Mucosa of stomach (tissue), 1 donor: ENCODE results near the gene ZFYVE19.

Source experiments
- H3K27me3 ChIP-seq: one replicate; pipeline ENCODE4 v1.7.0; 2013; ENCODE audit warnings: mild to moderate bottlenecking, low read length; ENCODE audit not compliant: control insufficient read depth, insufficient read depth
- H3K36me3 ChIP-seq: one replicate; pipeline ENCODE4 v1.7.0; 2013; ENCODE audit warnings: low read length; ENCODE audit not compliant: control insufficient read depth, insufficient read depth
- H3K4me1 ChIP-seq: one replicate; pipeline ENCODE4 v1.7.0; 2013; ENCODE audit warnings: mild to moderate bottlenecking, low read length; ENCODE audit not compliant: control insufficient read depth, insufficient read depth
- H3K4me3 ChIP-seq: one replicate; pipeline ENCODE4 v1.7.0; 2013; ENCODE audit warnings: low read length
- H3K9ac ChIP-seq: one replicate; pipeline ENCODE4 v1.7.0; 2013; ENCODE audit warnings: mild to moderate bottlenecking, low read length, moderate library complexity
- H3K9me3 ChIP-seq: one replicate; pipeline ENCODE4 v1.7.0; 2013; ENCODE audit warnings: mild to moderate bottlenecking, low read length, moderate library complexity; ENCODE audit not compliant: control insufficient read depth
- donor health status: Pancreatic carcinoma.

The ZFYVE19 gene

GRCh38 chr15:40845511-40846284 lies 38.8 kb downstream of the ZFYVE19 start:
- H3K4me1 ChIP-seq, result peaks cover 32% of the 10 kb centered on the region
- H3K27me3 ChIP-seq, result no peaks in the 10 kb centered on the region
- H3K4me3 ChIP-seq, result peak overlapping the region; percentile 80
- peak overlapping the region; percentile 93 for H3K9ac ChIP-seq
- H3K36me3 ChIP-seq, result no peaks in the 10 kb centered on the region
- no peaks in the 10 kb centered on the region for H3K9me3 ChIP-seq

- peak overlapping the region; percentile 93 for H3K9ac ChIP-seq
- no peaks in the 10 kb centered on the region for H3K27me3 ChIP-seq
- H3K36me3 ChIP-seq, result no peaks in the 10 kb centered on the region
- peak overlapping the region; percentile 80 for H3K4me3 ChIP-seq
- H3K9me3 ChIP-seq, result no peaks in the 10 kb centered on the region
- H3K4me1 ChIP-seq, result peaks cover 32% of the 10 kb centered on the region
These were observed 39.9 kb downstream of the ZFYVE19 start for GRCh38 chr15:40846841-40847222.

GRCh38 chr15:40847223-40847961 lies 40.5 kb downstream of the ZFYVE19 start:
- Histone ChIP-seq H3K4me1 (peaks cover 32% of the 10 kb centered on the region), H3K27me3 (no peaks in the 10 kb centered on the region), H3K4me3 (peak overlapping the region; percentile 80), H3K9me3 (no peaks in the 10 kb centered on the region), H3K36me3 (no peaks in the 10 kb centered on the region), H3K9ac (peak overlapping the region; percentile 93)

GRCh38 chr15:40850576-40851112 lies 43.8 kb downstream of the ZFYVE19 start:
- Histone ChIP-seq H3K9me3 (no peaks in the 10 kb centered on the region), H3K4me3 (no peak overlapping the region), H3K9ac (no peak overlapping the region), H3K4me1 (peaks cover 24% of the 10 kb centered on the region), H3K36me3 (no peaks in the 10 kb centered on the region), H3K27me3 (no peaks in the 10 kb centered on the region)

- no peak overlapping the region for H3K4me3 ChIP-seq
- H3K4me1 ChIP-seq, result peaks cover 23% of the 10 kb centered on the region
- H3K9ac ChIP-seq, result no peak overlapping the region
- H3K36me3 ChIP-seq, result peaks cover 15% of the 10 kb centered on the region
- H3K27me3 ChIP-seq, result no peaks in the 10 kb centered on the region
- H3K9me3 ChIP-seq, result no peaks in the 10 kb centered on the region
These were observed 45.6 kb downstream of the ZFYVE19 start for GRCh38 chr15:40852529-40852928.

GRCh38 chr15:40853241-40853890 lies 46.5 kb downstream of the ZFYVE19 start:
- H3K27me3 ChIP-seq, result no peaks in the 10 kb centered on the region
- H3K4me1 ChIP-seq, result peaks cover 19% of the 10 kb centered on the region
- H3K9me3 ChIP-seq, result no peaks in the 10 kb centered on the region
- no peak overlapping the region for H3K4me3 ChIP-seq
- peaks cover 15% of the 10 kb centered on the region for H3K36me3 ChIP-seq
- no peak overlapping the region for H3K9ac ChIP-seq

- no peaks in the 10 kb centered on the region for H3K27me3 ChIP-seq
- no peak overlapping the region for H3K4me3 ChIP-seq
- no peaks in the 10 kb centered on the region for H3K9me3 ChIP-seq
- peaks cover 15% of the 10 kb centered on the region for H3K36me3 ChIP-seq
- no peak overlapping the region for H3K9ac ChIP-seq
- H3K4me1 ChIP-seq, result peaks cover 25% of the 10 kb centered on the region
These were observed 47.3 kb downstream of the ZFYVE19 start for GRCh38 chr15:40854161-40854560.

- H3K36me3 ChIP-seq, result peaks cover 15% of the 10 kb centered on the region
- H3K9ac ChIP-seq, result no peak overlapping the region
- no peaks in the 10 kb centered on the region for H3K27me3 ChIP-seq
- no peaks in the 10 kb centered on the region for H3K9me3 ChIP-seq
- no peak overlapping the region for H3K4me3 ChIP-seq
- H3K4me1 ChIP-seq, result peaks cover 31% of the 10 kb centered on the region
These were observed 48.9 kb downstream of the ZFYVE19 start for GRCh38 chr15:40855706-40856234.

GRCh38 chr15:40856746-40857145 lies 49.9 kb downstream of the ZFYVE19 start:
- Histone ChIP-seq H3K27me3 (no peaks in the 10 kb centered on the region), H3K9ac (peak overlapping the region; percentile 28), H3K36me3 (peaks cover 15% of the 10 kb centered on the region), H3K4me3 (no peak overlapping the region), H3K9me3 (no peaks in the 10 kb centered on the region), H3K4me1 (peaks cover 40% of the 10 kb centered on the region)

GRCh38 chr15:40857601-40858341 lies 50.9 kb downstream of the ZFYVE19 start:
- H3K9me3 ChIP-seq, result no peaks in the 10 kb centered on the region
- H3K9ac ChIP-seq, result peak overlapping the region; percentile 28
- H3K27me3 ChIP-seq, result no peaks in the 10 kb centered on the region
- H3K36me3 ChIP-seq, result peaks cover 15% of the 10 kb centered on the region
- H3K4me3 ChIP-seq, result no peak overlapping the region
- H3K4me1 ChIP-seq, result peaks cover 47% of the 10 kb centered on the region

- Histone ChIP-seq H3K4me1 (peaks cover 54% of the 10 kb centered on the region), H3K27me3 (no peaks in the 10 kb centered on the region), H3K9ac (no peak overlapping the region), H3K4me3 (no peak overlapping the region), H3K9me3 (no peaks in the 10 kb centered on the region), H3K36me3 (peaks cover 15% of the 10 kb centered on the region)
These were observed 51.8 kb downstream of the ZFYVE19 start for GRCh38 chr15:40858706-40859105.
